GM23338 (cell line): ENCODE measurements around the gene CSTPP1.

Experiments used
- CTCF ChIP-seq, 2 experiments: fragments of 200-600 bp in 1 of 2; sonication (generic) in 1 of 2; conservative IDR thresholded peaks; 2 replicates each; pipeline versions ENCODE4 v1.5.1 to v1.6.1; 2016 to 2017; ENCODE audit warnings: antibody characterized with exemption in 2 of 2, low read depth in 2 of 2, mild to moderate bottlenecking in 2 of 2, moderate library complexity in 1 of 2
- EZH2 ChIP-seq: fragments of 200-600 bp; sonication (generic); IDR thresholded peaks from one replicate; pipeline ENCODE4 v1.8.0; 2017; ENCODE audit warnings: antibody characterized with exemption, mild to moderate bottlenecking, low read depth; ENCODE audit not compliant: unreplicated experiment
- EZH2phosphoT487 ChIP-seq: fragments of 200-600 bp; sonication (generic); IDR thresholded peaks from one replicate; pipeline ENCODE4 v1.8.1; 2018; ENCODE audit warnings: antibody characterized with exemption; ENCODE audit not compliant: unreplicated experiment
- REST ChIP-seq: IDR thresholded peaks from one replicate; pipeline ENCODE4 v1.6.1; 2018; ENCODE audit warnings: antibody characterized with exemption; ENCODE audit not compliant: unreplicated experiment

- no peak for TF ChIP-seq EZH2
- TF ChIP-seq CTCF (conservative IDR thresholded peaks at IDR 0.05; ENCODE audit: low read depth in 2 of 2): no peak
- no peak for TF ChIP-seq EZH2phosphoT487
- no peak for TF ChIP-seq REST
Observed at GRCh38 chr11:47002390-47002789, 65.8 kb downstream of the CSTPP1 start.
